RCC 7860 (cell line): ENCODE data around the gene ZBED2.
A peak's percentile ranks its signal among the peaks of the same experiment; 100 is the strongest.
"Not testable (repeated sequence)": the region's sequence is repeated elsewhere in the genome, so short reads cannot be mapped to it uniquely, and the experiment has no call there.

ENCODE experiments used
- DNase-seq: peaks from one replicate; pipeline ENCODE4 v3.0.0-alpha.2; 2015; ENCODE audit warnings: low spot score
- FAIRE-seq: peaks from 2 replicates; lab custom pipeline; 2012; peaks lifted over from hg19 to GRCh38; lab: Jason Lieb, UNC

ZBED2 gene

DNA sequence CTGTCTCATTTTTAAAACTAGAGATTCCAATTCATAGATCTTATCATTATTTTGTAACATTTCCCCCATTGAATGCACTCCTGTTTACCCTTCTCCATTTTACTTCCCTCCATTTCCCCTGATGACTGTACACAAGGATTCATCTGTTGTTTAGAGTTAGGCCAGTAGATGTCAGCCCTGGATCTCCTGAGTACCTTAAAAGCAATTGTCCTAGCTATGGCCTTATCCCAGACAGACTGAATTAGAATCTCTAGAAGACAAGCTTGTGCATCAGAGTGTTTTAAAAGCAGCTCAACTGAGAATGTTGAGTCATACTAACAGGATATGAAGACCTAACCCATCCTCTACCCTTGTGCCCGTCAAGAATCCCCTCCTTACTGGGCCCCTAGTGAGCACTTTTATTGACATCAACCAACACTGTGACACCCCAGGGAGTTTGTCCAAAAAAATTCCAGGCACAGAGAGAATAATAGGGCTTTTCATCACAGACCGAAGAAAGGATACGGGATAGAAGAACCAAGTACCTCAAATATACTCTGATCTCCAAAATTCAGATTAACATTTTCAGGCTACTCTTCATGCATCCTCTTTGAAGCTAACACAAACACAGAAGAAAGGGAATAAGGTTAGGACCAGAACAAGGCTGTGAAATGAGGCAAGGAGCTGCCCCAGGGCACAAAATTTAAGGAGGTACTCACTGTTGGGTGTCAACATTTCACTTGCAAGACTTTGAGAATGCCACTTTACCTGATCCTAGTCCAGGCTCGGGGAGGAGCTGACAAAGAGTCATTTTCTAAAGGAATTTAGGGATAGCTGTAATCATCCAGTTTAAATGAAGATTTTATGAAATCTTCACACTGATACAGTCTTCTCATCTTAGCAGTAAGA, 17.1 kb downstream of the ZBED2 start:
- peak; percentile 79 for DNase-seq
- peak; percentile 74 for FAIRE-seq

DNA sequence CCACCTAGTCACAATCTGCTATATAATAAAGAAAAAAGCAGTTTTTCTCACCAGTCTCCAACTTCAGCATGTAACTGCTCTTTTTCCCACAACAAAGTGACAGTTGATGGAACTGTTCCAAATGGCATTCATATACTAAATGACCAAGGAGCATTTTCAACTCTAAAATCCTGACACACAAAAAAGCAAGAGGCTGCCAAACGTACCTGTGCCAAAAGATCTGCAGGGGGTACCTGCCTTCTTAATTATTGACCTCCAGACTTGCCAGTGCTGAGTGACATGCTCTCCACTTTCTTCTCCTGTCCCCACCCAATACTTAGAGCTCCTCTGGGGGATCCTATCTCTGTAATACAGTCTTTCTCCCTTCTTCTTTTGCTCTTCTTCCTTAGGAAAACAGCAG, 18.0 kb downstream of the ZBED2 start:
- no peak for DNase-seq
- FAIRE-seq: no peak

DNA sequence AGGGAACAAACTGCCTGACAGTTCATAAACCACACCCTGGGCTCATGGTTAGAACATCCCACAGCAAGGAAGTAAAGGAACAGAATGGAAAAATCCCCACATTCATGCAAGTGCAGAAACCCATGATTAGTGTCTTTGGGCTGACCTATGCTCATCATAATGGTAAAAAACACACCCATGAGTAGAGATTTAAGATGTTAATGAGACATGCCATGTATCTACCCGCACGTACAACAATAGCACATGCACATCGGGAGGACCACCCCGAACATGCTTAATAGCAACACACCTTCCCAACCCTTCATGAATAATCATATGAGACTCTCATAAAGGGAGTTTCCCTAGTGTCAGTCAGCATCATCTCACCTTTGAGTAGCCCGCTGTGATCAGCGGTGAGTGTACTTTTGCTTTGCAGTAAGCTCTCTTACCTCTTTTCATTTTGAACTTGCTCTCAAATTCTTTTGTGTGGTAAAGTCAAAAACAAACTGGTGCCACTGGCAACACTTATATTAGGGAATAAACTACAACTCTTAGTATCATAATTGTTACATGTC, 23.2 kb downstream of the ZBED2 start:
- FAIRE-seq (no peak), DNase-seq (no peak)

GRCh38 chr3:111571282-111571681, 23.9 kb downstream of the ZBED2 start:
- DNase-seq (no peak), FAIRE-seq (no peak)

DNA sequence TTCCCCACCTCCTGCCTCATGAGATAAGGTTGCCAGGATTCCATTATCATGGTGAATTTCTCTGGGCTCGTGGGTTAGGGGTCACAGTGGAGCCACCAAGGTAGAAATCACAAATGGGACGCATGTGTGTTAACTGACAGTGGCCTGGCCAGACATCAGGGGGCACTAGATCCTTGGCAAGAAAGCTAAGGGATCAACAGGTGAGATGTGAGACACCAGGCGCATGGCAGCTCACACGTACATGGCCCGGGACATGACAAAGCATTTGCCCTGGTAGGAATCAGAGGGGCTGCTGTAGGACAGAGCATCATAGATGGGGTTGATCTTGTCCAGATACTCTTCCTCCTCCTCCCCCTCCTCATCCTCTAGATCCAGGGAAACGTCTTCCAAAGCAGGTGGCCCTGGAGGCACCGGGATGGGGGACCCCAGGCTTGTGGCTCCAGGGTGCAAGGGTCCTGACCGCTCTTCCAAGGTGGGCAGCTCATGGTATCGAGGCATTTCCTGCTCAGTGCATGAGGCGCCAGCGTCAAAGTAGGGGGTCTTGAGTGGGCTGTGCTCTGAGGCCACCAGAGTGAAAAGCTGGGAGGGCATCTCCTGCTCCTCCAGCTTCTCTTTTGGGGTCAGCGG, 24.6 kb downstream of the ZBED2 start:
- FAIRE-seq: no peak

DNA sequence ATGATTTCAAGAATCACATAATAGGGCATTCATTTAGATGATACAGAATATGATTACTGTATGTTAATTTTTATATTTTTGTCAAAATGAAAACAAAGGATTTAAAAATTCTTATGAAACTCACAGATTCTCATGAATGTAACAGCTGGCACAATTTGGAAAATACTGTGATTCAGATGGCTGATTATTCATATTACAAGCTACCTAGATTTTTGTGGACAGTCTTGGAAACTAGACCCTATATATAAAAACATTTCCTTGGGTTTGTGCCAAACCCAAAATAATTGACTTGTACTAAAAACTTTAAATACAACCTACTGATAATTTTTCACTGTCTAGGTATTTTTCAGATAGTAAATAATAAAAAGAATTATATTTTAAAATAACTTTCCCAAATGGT, 26.2 kb downstream of the ZBED2 start:
- FAIRE-seq (no peak), DNase-seq (no peak)

More for the DNA sequence above, 24.6 kb downstream of the ZBED2 start:
- no peak for DNase-seq

- FAIRE-seq (no peak), DNase-seq (no peak)
These were observed 26.8 kb downstream of the ZBED2 start for GRCh38 chr3:111568355-111568754.

DNA sequence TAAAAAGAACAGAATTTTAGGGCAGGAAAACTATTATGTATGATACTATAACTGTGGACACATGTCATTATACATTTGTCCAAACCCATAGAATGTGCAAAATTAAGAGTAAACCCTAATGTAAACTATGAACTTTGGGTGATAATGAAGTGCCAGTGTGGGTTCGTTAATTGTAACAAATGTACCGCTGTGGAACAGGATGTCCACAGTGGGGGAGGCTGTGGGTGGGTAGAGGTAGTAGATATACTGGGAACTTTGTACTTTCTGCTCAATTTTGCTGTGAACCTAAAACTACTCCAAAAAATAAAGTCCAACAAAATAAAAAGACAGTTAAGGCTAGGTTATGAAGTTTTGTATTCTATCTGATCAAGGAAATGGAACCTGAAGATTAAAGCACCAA, 28.3 kb downstream of the ZBED2 start:
- DNase-seq (no peak), FAIRE-seq (no peak)

DNA sequence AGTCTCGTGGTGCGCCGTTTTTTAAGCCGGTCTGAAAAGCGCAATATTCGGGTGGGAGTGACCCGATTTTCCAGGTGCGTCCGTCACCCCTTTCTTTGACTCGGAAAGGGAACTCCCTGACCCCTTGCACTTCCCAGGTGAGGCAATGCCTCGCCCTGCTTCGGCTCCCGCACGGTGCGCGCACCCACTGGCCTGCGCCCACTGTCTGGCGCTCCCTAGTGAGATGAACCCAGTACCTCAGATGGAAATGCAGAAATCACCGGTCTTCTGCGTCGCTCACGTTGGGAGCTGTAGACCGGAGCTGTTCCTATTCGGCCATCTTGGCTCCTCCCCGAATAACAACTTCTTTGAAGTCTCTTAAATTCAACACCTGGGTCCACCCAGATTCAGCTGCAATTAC, 33.2 kb downstream of the ZBED2 start:
- not testable (repeated sequence) for DNase-seq, FAIRE-seq

- FAIRE-seq: no peak
- DNase-seq: no peak
These were observed 46.4 kb downstream of the ZBED2 start for GRCh38 chr3:111548756-111549155.

DNA sequence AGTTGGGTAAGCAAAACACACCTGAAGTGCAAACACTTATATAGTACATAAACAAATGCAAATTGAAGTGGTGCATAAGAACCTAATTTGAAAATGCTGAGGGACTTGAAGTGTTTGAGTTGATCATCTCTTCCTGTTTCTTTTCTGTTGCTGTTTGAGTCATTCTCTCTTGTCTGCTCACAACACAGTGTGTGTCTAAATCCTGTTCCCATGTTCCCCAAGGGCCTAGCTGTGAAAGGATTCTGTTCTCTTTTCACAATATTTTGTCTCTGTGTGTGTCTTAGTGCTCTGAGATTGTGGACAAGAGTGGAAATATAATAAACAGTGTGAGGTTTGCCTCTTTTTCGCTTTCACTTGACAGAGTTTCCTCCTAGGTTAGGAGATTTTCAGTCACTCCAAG, 47.1 kb downstream of the ZBED2 start:
- DNase-seq (no peak), FAIRE-seq (no peak)

GRCh38 chr3:111547631-111548030, 47.5 kb downstream of the ZBED2 start:
- no peak for FAIRE-seq
- DNase-seq: no peak

- FAIRE-seq: no peak
These were observed 49.8 kb downstream of the ZBED2 start for GRCh38 chr3:111545349-111545748.

More at GRCh38 chr3:111545349-111545748, 49.8 kb downstream of the ZBED2 start:
- no peak for DNase-seq
